ENCODE measurements around the gene SYTL2.

The SYTL2 gene

DNA sequence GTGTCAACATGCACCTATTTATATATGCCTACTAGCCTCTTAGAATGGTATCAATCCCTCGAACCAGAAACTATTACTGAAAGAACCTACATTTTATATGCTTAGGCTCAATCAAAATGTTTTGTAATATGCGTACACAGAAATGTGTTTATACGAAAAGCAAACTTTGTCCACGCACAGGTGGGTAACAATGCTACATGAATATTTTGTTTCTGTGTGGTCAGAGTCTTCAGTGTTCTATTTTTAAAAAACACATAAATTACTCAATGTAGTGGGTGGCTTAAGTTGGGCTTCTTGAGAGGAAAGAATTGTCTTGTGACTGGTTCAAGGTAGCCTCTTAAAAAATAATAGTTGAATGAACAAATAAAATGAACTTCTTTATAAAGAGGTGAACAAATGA, 46.1 kb downstream of the SYTL2 start:
- no peak overlapping the region for H3K4me3 ChIP-seq (ENCODE audit: low read depth, low read length)

- no peak overlapping the region for H3K4me3 ChIP-seq (ENCODE audit: low read depth, low read length)
These were observed 48.7 kb downstream of the SYTL2 start for GRCh38 chr11:85762226-85762625.

DNA sequence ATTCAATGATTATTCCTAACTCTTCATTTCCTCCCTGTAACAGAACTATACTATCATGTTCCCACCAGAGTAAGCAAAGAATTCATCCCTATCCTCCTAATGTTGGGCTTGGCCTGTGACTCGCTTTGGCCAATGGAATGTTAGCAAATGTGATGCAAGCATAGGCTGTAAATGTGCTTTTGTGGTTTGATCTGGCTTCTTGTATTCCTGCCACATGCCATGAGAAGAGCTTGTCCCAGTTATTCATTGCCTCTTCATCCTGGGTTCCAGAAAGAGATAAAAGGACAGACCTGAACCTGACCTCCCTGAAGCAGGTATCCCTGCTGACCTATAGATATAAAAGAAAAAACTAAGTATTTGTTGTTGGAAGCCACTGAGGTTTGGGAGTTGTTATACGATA, 51.0 kb downstream of the SYTL2 start:
- no peak overlapping the region for H3K4me3 ChIP-seq (ENCODE audit: low read depth, low read length)

DNA sequence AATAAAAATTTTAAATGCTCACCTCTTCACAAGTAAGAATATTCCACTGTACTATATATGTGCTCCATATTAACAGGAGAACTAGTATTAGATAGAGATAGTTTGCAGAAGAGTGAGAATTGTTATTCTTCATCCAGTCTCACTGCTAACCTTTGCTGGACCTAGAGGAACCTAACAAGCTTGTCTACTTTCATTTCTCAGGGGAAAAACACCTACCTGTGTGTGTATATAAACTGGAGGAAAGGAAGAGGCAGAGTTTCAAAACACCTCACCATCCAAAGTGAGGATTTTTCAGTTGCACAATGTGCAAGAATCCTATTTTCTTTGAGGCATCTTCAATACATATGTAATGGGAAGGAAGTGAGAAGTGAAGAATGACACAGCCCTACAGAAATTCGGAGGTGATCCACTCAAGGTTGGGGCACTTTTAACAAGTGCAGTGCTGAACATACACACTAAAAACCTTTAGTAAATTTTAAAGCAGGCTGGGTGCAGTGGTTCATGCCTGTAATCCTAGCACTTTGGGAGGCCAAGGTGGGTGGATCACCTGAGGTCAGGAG, 52.4 kb downstream of the SYTL2 start:
- no peak overlapping the region for H3K4me3 ChIP-seq (ENCODE audit: low read depth, low read length)

DNA sequence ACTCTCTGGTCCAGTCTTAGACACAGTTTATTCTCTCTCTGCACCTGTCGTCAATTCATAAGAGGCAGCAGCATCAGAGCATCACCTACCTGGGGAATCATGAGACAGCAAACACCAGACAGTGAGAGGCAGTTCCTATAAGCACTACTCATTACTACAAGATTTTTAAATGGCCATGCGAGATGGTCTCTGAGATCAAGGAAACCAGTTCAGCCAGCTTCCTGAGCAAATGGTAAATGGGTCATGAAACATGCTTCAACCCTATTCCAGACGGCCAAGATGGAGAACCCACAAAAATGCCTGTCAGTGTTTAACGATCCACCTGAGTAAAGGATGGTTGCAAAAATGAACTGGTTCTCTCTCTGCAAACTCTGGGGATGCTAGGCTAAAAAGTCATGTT, 52.9 kb downstream of the SYTL2 start:
- no peak overlapping the region for H3K4me3 ChIP-seq (ENCODE audit: low read depth, low read length)

DNA sequence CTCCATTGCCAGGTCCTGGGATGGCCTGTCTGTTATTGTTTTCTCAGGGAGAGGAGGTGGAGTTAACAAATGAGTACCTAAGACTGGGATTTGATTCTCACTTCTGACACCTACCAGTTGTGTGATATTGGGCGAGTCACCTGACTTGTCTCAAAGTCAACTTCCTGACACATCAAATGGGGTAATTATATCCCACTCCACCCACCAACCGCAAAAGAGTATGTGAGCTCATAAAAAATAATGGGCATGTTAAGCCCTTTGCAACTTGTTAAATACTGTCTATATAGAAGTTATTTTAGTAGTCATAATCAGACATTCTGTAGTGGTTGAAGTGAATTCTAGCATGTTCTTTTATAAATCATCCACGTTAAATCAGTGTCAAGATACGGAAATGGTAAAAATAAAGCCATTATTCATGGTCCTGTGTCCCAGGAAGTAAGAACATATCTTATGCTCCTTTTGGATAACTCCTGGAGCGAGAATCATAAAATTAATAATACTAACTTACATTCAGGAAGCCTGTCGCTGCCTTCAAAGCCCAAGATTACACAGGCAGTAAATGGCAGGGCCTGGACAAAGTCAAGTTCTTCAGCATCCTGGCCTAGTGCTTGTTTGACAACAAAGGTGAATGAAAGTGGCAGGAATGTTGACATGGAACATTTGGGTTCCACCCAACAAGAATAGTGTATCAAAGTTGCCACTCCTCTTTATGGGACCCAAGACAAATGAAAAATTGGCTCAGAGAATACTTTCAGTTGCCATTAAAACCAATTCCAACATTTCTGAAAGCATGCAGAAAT, 54.3 kb downstream of the SYTL2 start:
- no peak overlapping the region for H3K4me3 ChIP-seq (ENCODE audit: low read depth, low read length)

DNA sequence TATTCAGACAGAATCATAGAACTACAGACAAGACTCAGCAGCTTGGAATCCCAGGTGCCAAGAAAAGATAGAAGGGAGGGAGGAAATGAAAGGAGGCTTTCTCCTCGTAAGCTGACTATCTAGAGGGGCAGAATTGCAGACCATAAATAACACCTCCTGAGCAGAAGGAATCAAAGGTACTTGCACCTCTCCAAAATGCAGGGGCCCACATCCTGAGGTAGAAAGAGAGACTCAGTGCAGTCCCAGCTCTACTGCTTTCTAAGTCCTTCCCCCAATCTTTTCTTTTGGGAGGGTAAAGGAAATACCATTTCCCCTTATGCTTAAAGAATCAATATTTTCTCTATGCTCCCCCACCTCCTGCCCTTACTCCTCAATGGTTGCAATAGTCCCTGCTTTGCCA, 55.2 kb downstream of the SYTL2 start:
- H3K4me3 ChIP-seq (ENCODE audit: low read depth, low read length): no peak overlapping the region

DNA sequence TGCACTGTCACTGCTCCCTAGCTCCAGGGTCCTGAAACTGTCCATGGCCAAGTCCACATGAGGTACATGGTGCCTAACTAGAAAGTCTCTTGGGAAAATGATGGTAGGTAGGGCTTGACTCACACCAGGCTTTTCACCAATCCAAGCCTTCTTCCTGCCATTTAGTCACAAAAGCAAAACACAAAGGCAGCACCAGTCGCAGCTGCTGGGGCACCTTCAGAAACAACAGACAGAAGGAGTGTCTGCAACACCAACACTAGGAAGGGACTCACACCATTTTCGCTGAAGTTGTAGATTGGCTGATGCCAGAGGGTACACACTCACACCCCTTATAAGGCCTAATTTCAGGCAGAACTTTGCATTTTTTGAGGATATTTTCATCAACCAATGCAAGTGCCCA, 55.7 kb downstream of the SYTL2 start:
- H3K4me3 ChIP-seq (ENCODE audit: low read depth, low read length): no peak overlapping the region

- no peak overlapping the region for H3K4me3 ChIP-seq (ENCODE audit: low read depth, low read length)
These were observed 57.9 kb downstream of the SYTL2 start for GRCh38 chr11:85752890-85753581.

GRCh38 chr11:85752201-85752889, 58.6 kb downstream of the SYTL2 start:
- H3K4me3 ChIP-seq (ENCODE audit: low read depth, low read length): no peak overlapping the region

DNA sequence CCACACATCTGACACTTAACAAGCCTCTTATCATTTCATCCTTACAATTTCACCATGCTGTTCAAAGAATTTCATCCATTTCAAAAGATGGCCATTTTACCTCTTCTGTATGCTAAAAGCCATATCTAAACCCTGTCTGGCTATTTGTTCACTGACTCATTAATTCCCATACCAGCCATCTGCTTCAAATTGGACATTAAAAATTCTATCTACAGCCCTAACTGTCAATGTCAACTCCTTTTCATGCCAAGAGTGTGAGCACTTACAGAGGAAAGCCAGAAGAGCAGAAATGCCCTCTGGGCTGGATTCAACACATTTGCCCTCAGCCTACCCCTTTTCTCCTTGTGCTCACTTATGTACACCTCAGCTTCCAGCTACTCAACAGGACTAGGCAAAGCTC, 59.2 kb downstream of the SYTL2 start:
- H3K4me3 ChIP-seq (ENCODE audit: low read depth, low read length): no peak overlapping the region

GRCh38 chr11:85750646-85751045, 60.3 kb downstream of the SYTL2 start:
- H3K4me3 ChIP-seq (ENCODE audit: low read depth, low read length): no peak overlapping the region

- H3K4me3 ChIP-seq (ENCODE audit: low read depth, low read length): no peak overlapping the region
These were observed 61.1 kb downstream of the SYTL2 start for GRCh38 chr11:85749884-85750283.

DNA sequence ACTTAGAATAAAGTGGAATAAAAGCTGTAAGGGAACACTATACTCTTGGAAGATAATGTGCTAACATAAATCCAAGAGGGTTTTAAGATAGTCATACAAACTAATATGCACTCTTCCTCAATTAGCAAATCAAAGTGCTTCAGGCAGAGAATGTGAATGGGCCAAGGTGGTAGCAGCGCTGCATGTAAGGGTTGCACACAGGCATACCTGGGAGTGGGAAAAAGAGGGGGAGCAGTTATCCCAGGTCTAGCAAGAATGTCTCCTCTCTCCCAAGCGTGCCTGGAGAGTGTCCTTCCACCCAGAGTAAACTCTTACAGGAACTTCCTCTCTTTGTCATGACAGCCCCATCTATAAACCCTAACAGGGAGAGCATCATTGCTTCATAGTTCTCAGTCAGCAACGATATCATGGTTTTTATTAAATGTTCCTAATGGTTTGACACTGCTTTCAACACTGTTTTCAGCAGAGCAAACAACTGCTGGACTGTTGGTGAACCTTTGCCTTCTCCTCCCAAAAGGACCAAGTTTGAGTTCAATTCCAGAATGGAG, 61.6 kb downstream of the SYTL2 start:
- no peak overlapping the region for H3K4me3 ChIP-seq (ENCODE audit: low read depth, low read length)

- H3K4me3 ChIP-seq (ENCODE audit: low read depth, low read length): no peak overlapping the region
These were observed 62.5 kb downstream of the SYTL2 start for GRCh38 chr11:85748455-85748891.

DNA sequence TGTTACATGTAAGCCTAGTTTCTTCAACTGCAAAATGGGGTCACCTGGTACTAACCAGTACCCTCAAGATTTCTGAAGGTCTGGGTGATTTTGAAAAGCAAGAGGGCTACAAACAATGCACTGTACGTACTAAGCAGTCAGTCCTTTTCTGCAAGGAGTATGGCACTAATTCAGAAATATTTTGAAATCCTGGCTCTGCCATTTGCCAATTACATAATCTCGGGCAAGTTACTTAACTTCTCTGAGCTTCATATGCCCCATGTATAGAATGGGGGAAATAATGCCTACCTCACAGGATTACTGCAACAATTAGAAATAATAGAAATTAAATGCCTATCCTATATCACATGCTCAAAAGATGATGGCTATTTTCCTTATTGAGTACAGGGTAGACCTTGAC, 64.3 kb downstream of the SYTL2 start:
- no peak overlapping the region for H3K4me3 ChIP-seq (ENCODE audit: low read depth, low read length)

- no peak overlapping the region for H3K4me3 ChIP-seq (ENCODE audit: low read depth, low read length)
These were observed 65.3 kb downstream of the SYTL2 start for GRCh38 chr11:85745626-85746025.

DNA sequence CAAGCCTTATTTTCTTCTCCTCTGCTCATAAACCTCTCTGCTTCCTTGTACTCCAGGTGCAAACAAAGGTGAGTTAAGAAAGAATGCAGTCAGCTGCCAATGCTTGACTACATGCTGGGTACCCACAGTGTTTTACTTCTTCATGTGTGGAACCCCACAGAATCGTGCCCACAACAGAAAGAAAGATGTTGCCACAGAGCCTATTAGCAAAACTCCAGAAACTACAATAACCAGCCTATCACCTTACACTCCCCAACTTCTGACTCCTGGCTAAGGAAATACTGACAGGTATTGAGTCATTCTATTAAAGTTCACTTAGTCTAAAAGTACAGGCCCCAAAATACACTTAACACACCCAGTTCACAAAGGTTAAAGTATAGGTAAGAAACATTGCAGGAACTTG, 68.1 kb downstream of the SYTL2 start:
- H3K4me3 ChIP-seq (ENCODE audit: low read depth, low read length): no peak overlapping the region

DNA sequence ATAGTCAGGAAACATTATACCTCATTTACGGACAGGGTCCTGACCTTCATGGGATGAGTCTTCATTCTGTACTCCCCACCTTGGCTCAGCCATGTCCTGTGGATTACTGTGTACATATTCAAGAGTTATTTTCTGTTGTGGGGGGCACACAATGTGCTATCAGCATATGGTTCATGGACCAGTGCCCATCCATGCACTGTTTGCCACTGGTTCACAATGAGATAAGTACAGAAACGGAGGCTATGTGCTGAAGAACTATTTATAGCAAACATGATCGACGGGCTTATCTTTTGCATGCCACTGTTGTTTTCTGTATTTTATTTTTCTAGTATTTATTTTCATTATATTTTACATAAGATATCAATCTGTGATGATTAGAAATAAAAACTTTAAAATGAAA, 68.6 kb downstream of the SYTL2 start:
- H3K4me3 ChIP-seq (ENCODE audit: low read depth, low read length): no peak overlapping the region

DNA sequence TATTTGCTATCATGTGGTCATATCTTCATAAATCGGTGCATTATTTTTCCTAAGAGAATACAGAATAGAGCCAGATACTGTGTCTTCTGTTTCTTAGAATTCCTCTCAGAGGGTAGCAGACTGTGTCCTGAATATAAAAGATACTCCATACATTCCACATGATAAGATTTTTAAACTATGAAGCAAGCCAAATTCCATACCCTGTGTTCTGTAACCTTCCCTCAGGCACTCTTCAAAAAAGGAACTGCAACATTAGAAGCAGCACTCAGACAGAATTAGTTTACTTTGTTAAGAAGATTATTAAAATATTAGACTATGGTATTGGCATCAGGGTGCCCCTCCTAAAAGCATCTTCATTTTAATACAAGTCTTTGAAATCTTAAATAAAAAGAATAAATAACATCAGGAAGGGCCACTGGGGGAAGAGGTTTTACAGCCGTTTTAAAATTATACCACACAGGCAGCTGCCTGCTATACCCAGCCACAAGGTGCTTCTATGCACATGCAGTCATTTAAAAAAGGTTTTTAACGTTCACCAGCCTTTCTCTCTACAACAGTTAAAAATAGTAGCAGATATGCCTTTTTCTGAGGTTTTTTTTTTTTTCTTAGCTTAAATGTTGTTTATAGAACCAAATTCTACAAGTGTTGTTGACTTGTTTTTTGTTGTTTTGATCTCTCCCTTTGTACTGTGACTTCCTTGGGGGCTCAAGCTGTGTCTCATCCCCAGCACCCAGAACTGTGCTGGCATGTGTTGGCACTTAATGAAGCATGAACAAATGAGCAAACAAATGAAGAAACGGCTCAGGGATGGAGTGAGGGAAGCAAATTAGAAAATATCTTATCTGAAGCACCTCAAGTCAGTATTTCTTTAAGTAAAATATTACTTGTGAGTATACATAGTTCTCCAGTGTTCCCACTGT, 70.2 kb downstream of the SYTL2 start:
- no peak overlapping the region for H3K4me3 ChIP-seq (ENCODE audit: low read depth, low read length)

Data from iPS-11a (cell line).